HepG2 (cell line): ENCODE measurements around the gene KLHL11. TPM values are rescaled to one million over a fixed set of nuclear protein-coding genes. Genes with fewer than 3 reads are reported as not detected.

ENCODE experiments used
- CREM ChIP-seq, 2 experiments: sonication (generic) in 1 of 2; formaldehyde crosslinking in 1 of 2; IDR thresholded peaks; 2 replicates each; pipeline versions ENCODE4 v1.4.0 to v1.6.1; 2016 to 2020; ENCODE audit warnings: antibody characterized with exemption in 1 of 2, mild to moderate bottlenecking in 1 of 2, missing genetic modification reagents in 1 of 2
- GMEB2 ChIP-seq: IDR thresholded peaks from 2 replicates; pipeline ENCODE4 v1.6.1; 2016; ENCODE audit warnings: missing biosample characterization, missing genetic modification reagents, low read depth
- GZF1 ChIP-seq: sonication (generic); formaldehyde crosslinking; IDR thresholded peaks from 2 replicates; pipeline ENCODE4 v1.5.1; 2020; ENCODE audit warnings: mild to moderate bottlenecking, missing genetic modification reagents
- HNF1A ChIP-seq, 2 experiments: sonication (generic) in 1 of 2; formaldehyde crosslinking in 1 of 2; IDR thresholded peaks; 2 replicates each; pipeline versions ENCODE4 v1.4.0 to v1.6.1; 2016 to 2020; ENCODE audit warnings: borderline replicate concordance in 1 of 2, low read depth in 1 of 2, mild to moderate bottlenecking in 1 of 2, missing genetic modification reagents in 1 of 2
- MYPOP ChIP-seq: sonication (generic); formaldehyde crosslinking; IDR thresholded peaks from 2 replicates; pipeline ENCODE4 v1.8.1; 2023; ENCODE audit warnings: mild to moderate bottlenecking, moderate library complexity, missing genetic modification reagents
- POLR2A ChIP-seq, 2 experiments: IDR thresholded peaks; 2 replicates each; pipeline ENCODE4 v1.6.1; 2011; ENCODE audit warnings: low read depth in 2 of 2, low read length in 2 of 2, mild to moderate bottlenecking in 1 of 2, moderate library complexity in 1 of 2; ENCODE audit not compliant: insufficient read depth in 1 of 2
- SNAPC4 ChIP-seq: sonication (generic); formaldehyde crosslinking; IDR thresholded peaks from 2 replicates; pipeline ENCODE4 v1.4.0; 2020; ENCODE audit warnings: mild to moderate bottlenecking, missing genetic modification reagents
- THAP8 ChIP-seq: sonication (generic); formaldehyde crosslinking; IDR thresholded peaks from 2 replicates; pipeline ENCODE4 v1.5.1; 2020; ENCODE audit warnings: missing genetic modification reagents, mild to moderate bottlenecking, borderline replicate concordance
- TIGD3 ChIP-seq: sonication (generic); formaldehyde crosslinking; IDR thresholded peaks from 2 replicates; pipeline ENCODE4 v1.5.1; 2020; ENCODE audit warnings: mild to moderate bottlenecking, missing genetic modification reagents, borderline replicate concordance
- ZBTB2 ChIP-seq: sonication (generic); formaldehyde crosslinking; IDR thresholded peaks from 2 replicates; pipeline ENCODE4 v1.8.0; 2022; ENCODE audit warnings: low read depth, missing genetic modification reagents
- ZNF333 ChIP-seq: sonication (generic); formaldehyde crosslinking; IDR thresholded peaks from 2 replicates; pipeline ENCODE4 v1.4.0; 2020; ENCODE audit warnings: mild to moderate bottlenecking, missing genetic modification reagents, borderline replicate concordance
- polyA plus RNA-seq, 8 experiments: library from polyadenylated mRNA; depleted of rRNA in 3 of 8; stranded (reverse) in 7 of 8; unstranded in 1 of 8; fragments of >200 nt; fragmentation: Illumina TruSeq in 4 of 8; extraction: Trizol in 4 of 8; gene quantifications; 2 replicates each; pipeline versions ENCODE4 v1.2.1 to v1.2.3, GENCODE V29; 2011 to 2016; ENCODE audit warnings: low read depth in 4 of 8, missing spikeins in 1 of 8, mixed read lengths in 1 of 8; ENCODE audit not compliant: insufficient read depth in 1 of 8
- total RNA-seq, 5 experiments: library from RNA; depleted of rRNA; stranded (reverse); fragments of >200 nt; fragmentation: Illumina TruSeq; extraction: Trizol; gene quantifications; 2 replicates each; pipeline ENCODE4 v1.2.3, GENCODE V29; 2016; ENCODE audit warnings: low read depth in 1 of 5

The KLHL11 gene
- total and polyA plus RNA-seq, 2 of the 13 experiments (the other 11 are each of a cell fraction or from before 2014, with no cell fraction given) = 7.7 to 27.5 TPM

GRCh38 chr17:41813152-41813680 lies 52.0 kb downstream of the KLHL11 start (continued):
- TF ChIP-seq HNF1A (IDR thresholded peaks at IDR 0.05; ENCODE audit: low read depth) (no peak), HNF1A (CRISPR knock-in tag; IDR thresholded peaks at IDR 0.05; ENCODE audit: borderline replicate concordance) (no peak), THAP8 (CRISPR knock-in tag) (0 out of 2 replicates have a peak, but pooled peaks have one; percentile 80), GMEB2 (no peak), GZF1 (no peak), CREM (IDR thresholded peaks at IDR 0.05) (no peak), CREM (CRISPR knock-in tag; IDR thresholded peaks at IDR 0.05) (no peak), ZBTB2 (CRISPR knock-in tag) (no peak), ZNF333 (CRISPR knock-in tag) (0 out of 2 replicates have a peak, but pooled peaks have one; percentile 34), MYPOP (peak; percentile 3; the same call in 1 of the 2 replicates), POLR2A (IDR thresholded peaks at IDR 0.05; ENCODE audit: insufficient read depth in 1 of 2, low read depth in 2 of 2, low read length in 2 of 2) (peak in 1 of 2 experiments; percentile 1; a peak in 1 of 4 replicates), SNAPC4 (CRISPR knock-in tag) (0 out of 2 replicates have a peak, but pooled peaks have one; percentile 25), TIGD3 (CRISPR knock-in tag) (0 out of 2 replicates have a peak, but pooled peaks have one; percentile 14)
